ENCODE data around the gene TRAF3IP3.
A peak's percentile ranks its signal among the peaks of the same experiment; 100 is the strongest.

TRAF3IP3 gene

GRCh38 chr1:209802117-209802779 lies 46.4 kb downstream of the TRAF3IP3 start:
- no peak for DNase-seq

DNA sequence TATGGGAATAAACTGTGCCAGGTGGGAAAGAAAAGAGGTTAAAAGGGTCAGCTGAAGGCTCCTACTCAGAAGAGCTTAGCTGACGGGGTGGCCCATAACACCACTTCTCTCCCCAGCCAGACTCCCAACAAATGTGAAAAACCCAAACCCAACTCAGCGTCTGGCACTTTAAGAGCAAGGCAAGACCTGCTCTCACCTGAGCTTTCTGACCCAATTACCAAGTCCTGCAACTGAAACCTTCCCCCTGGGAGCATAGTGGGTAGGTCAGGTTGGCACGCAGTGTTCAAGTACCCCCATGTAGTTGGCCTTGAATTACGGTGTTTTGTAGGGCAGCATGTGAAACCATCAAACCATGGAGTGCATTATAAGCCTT lies 46.9 kb downstream of the TRAF3IP3 start:
- DNase-seq, result no peak

GRCh38 chr1:209803568-209803967 lies 47.7 kb downstream of the TRAF3IP3 start:
- DNase-seq, result no peak

DNA sequence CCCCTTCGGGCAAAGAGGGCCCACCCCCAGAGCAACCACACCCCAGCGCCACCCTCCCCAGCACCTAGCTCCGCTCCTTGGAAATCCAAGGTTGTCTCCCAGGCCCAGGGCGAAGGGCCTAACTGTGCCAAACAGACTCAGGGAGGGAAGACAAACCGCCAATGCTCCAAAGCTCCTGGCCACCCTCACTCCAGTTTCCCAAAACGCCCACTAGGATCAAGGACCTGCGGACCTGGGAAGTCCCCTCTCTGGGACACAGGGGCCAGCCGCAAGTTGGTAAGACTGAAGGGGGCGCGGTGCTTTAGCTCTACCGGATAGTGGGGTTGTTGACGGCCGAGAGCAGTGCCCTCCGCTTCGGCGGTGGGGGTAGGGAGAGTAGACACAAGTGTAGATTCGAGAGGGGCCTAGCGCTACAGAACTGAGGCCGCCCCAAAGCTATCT lies 49.5 kb downstream of the TRAF3IP3 start:
- DNase-seq, result no peak

DNA sequence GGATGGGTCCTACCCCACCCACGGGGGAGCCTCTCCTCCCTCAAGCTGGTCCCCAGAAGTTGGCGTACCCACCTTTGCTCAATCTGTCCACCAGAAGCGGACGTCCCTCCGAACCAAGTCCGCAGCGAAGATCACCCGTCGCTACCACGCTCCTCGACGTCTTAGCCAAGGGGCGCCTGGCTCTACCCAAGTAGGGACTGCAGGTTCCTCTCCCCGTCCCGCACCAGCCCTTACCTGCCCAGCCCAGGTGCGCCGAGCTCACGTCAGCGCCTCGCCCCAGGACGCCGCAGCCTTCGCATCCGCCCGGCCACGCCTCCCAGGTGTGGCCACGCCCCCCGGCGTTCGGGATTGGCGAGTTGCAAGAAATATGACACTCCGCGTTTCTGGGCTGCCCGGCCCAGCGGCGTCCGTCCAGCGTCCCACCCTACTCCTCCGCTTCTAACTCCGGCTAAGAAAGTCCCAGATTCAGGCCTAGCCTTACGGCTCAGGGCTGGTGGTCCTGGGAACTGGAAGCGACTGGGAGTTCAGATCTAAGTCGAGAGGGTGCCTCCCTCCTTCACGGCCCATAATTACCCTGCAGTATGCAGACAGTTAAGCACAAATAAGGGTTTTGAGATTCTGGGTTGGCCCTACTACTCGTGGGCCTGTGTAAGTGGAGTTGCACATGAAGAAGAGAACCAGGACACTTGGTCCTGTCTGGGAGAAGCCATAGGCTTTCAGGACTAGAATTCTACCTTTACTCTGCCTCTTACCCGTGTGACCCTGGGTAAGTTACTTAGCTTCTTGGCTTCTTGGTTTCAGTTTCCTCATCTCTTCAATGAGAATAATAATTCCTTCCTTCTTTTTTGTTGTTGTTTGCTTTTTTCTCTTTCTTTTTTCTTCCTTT lies 50.3 kb downstream of the TRAF3IP3 start, which contains the start of gene IRF6:
Gene IRF6, minus strand, starts transcription at position 268 of the 886 bp plus-strand sequence. CDS start 4,729 bp downstream, outside the sequence.
- peak; percentile 82 for DNase-seq

- DNase-seq, result no peak
Observed at GRCh38 chr1:209807509-209807908, 51.7 kb downstream of the TRAF3IP3 start.

DNA sequence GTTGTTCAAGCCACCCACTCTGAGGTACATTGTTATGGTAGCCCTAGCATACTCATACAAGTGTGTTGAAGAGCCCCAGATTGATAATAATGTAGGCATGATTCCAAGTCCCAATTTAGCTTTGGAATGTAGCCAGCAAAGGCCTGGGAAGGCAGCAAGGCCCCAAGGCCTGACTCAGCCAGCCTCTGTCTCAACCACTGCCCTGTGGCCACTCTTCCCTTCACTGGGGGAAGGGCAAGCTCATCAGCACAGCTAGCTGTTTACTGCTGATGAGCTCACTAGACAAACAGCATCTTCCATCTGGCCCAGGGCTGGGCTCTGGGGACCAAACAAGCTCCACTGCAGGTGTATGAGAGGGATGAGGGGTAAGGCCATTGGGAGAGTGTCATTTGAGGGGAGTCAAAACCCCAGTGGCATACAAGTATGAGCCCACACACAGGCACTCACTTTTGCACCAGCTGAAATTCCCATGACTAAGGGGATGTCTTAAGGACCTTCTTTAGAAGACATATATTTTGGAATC lies 52.3 kb downstream of the TRAF3IP3 start:
- DNase-seq, result no peak

- DNase-seq, result no peak
Observed at GRCh38 chr1:209809611-209810010, 53.8 kb downstream of the TRAF3IP3 start.

- DNase-seq, result no peak
Observed at GRCh38 chr1:209810783-209811182, 54.9 kb downstream of the TRAF3IP3 start.

DNA sequence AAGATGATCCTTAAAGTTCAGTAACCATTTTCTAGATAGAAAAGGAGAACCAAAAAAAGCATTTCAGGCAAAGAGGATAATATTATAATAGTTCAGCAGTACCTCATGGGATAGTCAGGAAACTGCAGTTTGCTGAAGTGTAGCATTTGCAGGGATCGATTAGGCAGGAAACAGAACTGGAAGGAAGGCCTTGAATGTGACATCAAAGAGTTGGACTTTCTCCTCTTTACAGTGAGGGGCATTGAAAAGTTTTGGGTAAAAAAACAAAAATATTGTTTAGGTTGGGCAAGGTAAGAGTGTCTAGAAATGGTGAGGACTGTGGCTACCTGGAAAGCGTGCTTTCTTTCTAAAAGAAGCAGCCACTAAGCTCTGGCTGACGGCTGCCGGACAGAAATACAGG lies 58.0 kb downstream of the TRAF3IP3 start:
- DNase-seq, result no peak

DNA sequence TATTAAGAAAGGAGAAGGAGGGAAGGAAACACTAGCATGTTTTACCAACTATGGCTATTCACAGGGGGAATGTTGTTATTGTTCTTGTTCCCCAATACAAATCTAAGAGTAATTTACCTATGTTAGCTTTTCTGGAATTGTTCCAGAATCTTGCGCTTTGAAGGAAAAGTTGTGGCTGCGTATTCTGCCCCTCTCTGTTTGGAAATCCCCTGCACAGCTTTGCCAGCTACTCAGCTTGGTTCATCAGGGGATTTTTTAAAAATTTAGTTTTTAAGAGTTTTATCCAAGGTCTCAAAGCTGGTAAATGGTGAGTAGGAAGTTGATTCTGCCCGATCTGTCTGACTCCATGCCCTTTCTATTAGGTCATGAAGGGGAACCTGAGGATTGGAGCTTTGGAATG lies 59.6 kb downstream of the TRAF3IP3 start:
- no peak for DNase-seq

- no peak for DNase-seq
Observed at GRCh38 chr1:209815931-209816341, 60.1 kb downstream of the TRAF3IP3 start.

- DNase-seq, result no peak
Observed at GRCh38 chr1:209816923-209817322, 61.1 kb downstream of the TRAF3IP3 start.

GRCh38 chr1:209817691-209818090 lies 61.8 kb downstream of the TRAF3IP3 start:
- DNase-seq, result no peak

DNA sequence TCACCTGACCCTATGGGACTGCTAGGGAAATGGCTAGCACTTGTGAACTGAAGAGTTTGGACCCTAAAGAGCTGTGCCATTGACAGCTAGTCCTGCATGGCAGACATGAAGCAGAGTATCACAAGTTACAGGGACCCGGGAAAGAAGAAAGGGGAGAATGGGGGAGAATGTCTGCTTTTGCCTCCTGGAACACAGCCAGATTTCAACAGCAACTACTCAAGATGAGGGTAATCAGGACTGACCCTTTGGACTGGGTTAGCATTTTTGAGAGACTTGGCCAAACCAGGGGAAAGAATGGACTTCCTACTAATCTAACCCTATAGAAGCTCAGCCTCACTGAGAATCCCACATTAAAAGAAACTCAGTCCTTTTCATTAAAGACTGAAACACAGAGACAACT lies 63.2 kb downstream of the TRAF3IP3 start:
- no peak for DNase-seq

DNA sequence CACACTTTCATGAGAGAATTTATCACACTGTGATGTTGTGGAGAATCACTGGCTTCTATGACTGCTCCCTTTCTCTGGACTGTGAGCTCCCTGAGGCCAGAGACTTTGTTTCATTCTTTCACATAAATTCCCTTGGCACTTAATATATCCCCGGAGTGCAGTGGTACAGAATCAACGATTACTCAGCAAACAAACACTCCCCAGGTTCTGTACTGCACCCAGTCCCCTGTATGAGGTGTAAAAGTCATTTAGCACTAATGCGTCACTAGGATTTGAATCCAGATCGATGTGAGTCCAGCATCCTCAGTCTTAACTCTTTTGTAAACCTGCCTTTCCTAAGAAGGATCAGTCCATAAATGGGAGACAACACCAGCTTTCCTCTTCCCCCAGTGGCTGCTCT lies 65.1 kb downstream of the TRAF3IP3 start:
- DNase-seq, result no peak

DNA sequence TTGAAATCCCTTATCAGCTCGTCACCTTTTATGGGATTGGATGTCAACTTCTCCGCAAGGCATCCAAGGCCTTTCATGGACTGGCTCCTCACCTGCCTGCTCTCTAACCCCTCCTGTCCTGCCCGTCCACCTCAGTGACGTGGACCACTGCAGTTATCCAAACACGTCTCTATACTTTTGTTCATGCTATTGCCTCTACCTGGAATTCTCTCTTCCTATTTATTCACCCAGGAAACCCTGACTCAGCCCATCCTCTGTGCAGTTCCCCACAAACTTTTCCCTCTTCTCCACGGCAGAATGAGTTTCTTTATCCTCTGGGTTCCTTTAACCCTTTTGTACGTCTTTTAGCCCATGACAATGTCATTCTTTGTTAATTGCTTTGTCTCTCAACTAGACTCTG lies 66.9 kb downstream of the TRAF3IP3 start:
- no peak for DNase-seq

GRCh38 chr1:209823143-209824041 lies 67.5 kb downstream of the TRAF3IP3 start:
- no peak for DNase-seq

GRCh38 chr1:209825591-209826434 lies 70.0 kb downstream of the TRAF3IP3 start:
- no peak for DNase-seq

DNA sequence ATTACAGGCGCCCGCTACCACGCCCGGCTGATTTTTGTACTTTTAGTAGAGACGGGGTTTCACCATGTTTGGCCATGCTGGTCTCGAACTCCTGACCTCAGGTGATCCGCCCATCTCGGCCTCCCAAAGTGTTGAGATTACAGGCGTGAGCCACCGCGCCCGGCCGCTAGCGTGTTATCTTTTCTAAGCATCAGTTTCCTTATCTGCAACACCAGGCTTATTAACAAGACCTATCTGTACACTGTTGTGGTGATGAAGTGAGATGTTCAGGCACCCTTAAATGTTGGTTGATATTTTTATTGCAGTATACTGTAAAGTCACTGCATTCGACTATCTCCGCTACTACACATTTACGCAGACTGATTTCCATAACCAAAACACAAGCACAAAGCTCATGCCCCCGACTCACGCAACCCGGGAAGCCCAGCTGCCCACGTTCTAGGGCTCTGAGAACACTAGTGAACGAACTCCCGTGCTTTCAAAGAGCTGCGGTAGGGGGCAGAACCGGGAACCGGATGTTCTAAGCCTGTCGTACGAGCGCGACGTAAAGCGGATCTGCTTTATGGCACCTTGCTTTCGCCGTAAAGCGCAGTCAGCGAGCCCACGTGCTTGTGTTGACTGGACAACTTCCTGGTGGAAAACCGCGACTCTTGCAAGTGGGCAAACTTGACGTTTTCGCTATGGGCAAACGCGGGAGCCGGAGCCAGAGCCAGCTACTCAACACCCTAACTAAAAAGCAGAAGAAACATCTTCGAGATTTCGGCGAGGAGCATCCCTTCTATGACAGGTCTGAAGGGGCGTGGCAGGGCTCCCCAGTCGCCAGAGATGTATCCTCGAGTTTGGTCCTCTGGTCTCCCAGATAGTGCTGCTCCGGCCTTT lies 71.8 kb downstream of the TRAF3IP3 start, which contains the start of gene UTP25:
Gene UTP25, plus strand, starts transcription at position 589 of the 879 bp plus-strand sequence. Its CDS starts 92 bp downstream, at position 681.
- peak; percentile 93 for DNase-seq

DNA sequence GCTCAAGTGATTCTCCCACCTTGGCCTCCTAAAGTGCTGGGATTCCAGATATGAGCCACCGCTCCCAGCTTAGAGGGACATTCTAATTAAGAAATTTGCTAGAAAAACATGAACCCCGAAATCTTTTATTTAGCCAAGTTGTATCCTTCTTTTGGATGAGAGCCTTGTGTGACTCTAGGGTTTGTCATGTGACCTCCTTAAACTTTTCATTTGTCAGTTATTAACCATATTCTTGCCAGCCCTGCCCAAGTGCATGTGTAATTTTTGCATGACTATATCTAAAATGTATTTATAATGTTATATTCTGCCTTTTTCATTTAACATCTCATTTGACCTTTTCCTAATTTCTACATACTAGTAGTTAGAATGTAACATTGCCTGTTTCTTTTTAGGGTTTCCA lies 73.9 kb downstream of the TRAF3IP3 start:
- DNase-seq, result no peak
